GM23338 (cell line): ENCODE results near the gene TBRG4.

ENCODE experiments used
- JUNB ChIP-seq: IDR thresholded peaks from one replicate; pipeline ENCODE4 v1.6.1; 2016; ENCODE audit warnings: antibody characterized with exemption; ENCODE audit not compliant: unreplicated experiment
- POLR2AphosphoS5 ChIP-seq: IDR thresholded peaks from 2 replicates; pipeline ENCODE4 v1.6.1; 2016; ENCODE audit warnings: antibody characterized with exemption, low read depth
- REST ChIP-seq: IDR thresholded peaks from one replicate; pipeline ENCODE4 v1.6.1; 2018; ENCODE audit warnings: antibody characterized with exemption; ENCODE audit not compliant: unreplicated experiment

GRCh38 chr7:45066409-45066808 is 45.1 kb downstream of the TBRG4 start:
- no peak for TF ChIP-seq JUNB
- no peak for TF ChIP-seq POLR2AphosphoS5
- no peak for TF ChIP-seq REST
